NCI-H69 (cell line): ENCODE results near the gene SCUBE3.

ENCODE experiments used
- DNase-seq: peaks from one replicate; lab custom pipeline; 2025; lab: John Stamatoyannopoulos, UW

The SCUBE3 gene

GRCh38 chr6:35213824-35214756, at the start of gene SCUBE3:
Gene SCUBE3 (plus strand): TSS chr6:35213956. CDS start chr6:35214419, 463 bp downstream.
- DNase-seq: peak; percentile 82

- DNase-seq: peak; percentile 87
These were observed 49.5 kb upstream of the SCUBE3 start for GRCh38 chr6:35164277-35164676.

GRCh38 chr6:35164868-35165267, 48.9 kb upstream of the SCUBE3 start:
- peak; percentile 38 for DNase-seq

GRCh38 chr6:35165630-35166071, 48.1 kb upstream of the SCUBE3 start:
- DNase-seq: peak; percentile 92

- peak; percentile 66 for DNase-seq
These were observed 47.6 kb upstream of the SCUBE3 start for GRCh38 chr6:35166116-35166515.

- peak; percentile 93 for DNase-seq
These were observed 47.2 kb upstream of the SCUBE3 start for GRCh38 chr6:35166520-35166919.

- DNase-seq: no peak
These were observed 46.3 kb upstream of the SCUBE3 start for GRCh38 chr6:35167505-35167904.

- peak; percentile 40 for DNase-seq
These were observed 45.3 kb upstream of the SCUBE3 start for GRCh38 chr6:35168461-35168861.

- DNase-seq: no peak
These were observed 43.6 kb upstream of the SCUBE3 start for GRCh38 chr6:35170166-35170565.

- DNase-seq: no peak
These were observed 42.9 kb upstream of the SCUBE3 start for GRCh38 chr6:35170891-35171290.

GRCh38 chr6:35173044-35173426, 40.7 kb upstream of the SCUBE3 start:
- DNase-seq: no peak

GRCh38 chr6:35173427-35174087, 40.2 kb upstream of the SCUBE3 start:
- peak; percentile 42 for DNase-seq

GRCh38 chr6:35174088-35174434, 39.7 kb upstream of the SCUBE3 start:
- no peak for DNase-seq

GRCh38 chr6:35174501-35174900, 39.3 kb upstream of the SCUBE3 start:
- no peak for DNase-seq

- DNase-seq: peak; percentile 22
These were observed 37.3 kb upstream of the SCUBE3 start for GRCh38 chr6:35176301-35177024.

- DNase-seq: no peak
These were observed 36.6 kb upstream of the SCUBE3 start for GRCh38 chr6:35177157-35177556.

- no peak for DNase-seq
These were observed 36.2 kb upstream of the SCUBE3 start for GRCh38 chr6:35177596-35177995.

- DNase-seq: no peak
These were observed 35.7 kb upstream of the SCUBE3 start for GRCh38 chr6:35178012-35178411.

- peak; percentile 62 for DNase-seq
These were observed 34.6 kb upstream of the SCUBE3 start for GRCh38 chr6:35178932-35179832.

GRCh38 chr6:35179901-35180535, 33.7 kb upstream of the SCUBE3 start:
- DNase-seq: no peak
